Right lobe of liver (tissue), 6 donors: Measurements from ENCODE around the gene RNF152. TPM values are rescaled to one million over a fixed set of nuclear protein-coding genes. Genes with fewer than 3 reads are reported as not detected.

Experiments used
- ATAC-seq, 4 donors: fragments of 200-7000 bp; cut with Tn5 transposase; one replicate each; pipeline ENCODE4 v1.9.1; 2020; ENCODE audit warnings: mild to moderate bottlenecking in 4 of 4, moderate library complexity in 4 of 4
- DNase-seq, 3 donors: peaks; one replicate each; pipeline ENCODE4 v3.0.0-alpha.2; 2020
- H3K27ac ChIP-seq, 3 donors: fragments of 200-600 bp; one replicate each; pipeline ENCODE4 v1.8.0; 2022
- H3K27me3 ChIP-seq, 2 donors: fragments of 200-600 bp; one replicate each; pipeline ENCODE4 v1.8.0; 2022
- H3K36me3 ChIP-seq, 4 donors: fragments of 200-600 bp; sonication (generic) in 1 of 4; one replicate each; pipeline versions ENCODE4 v1.5.1 to v1.8.0; 2017 to 2022; ENCODE audit warnings: control low read depth in 1 of 4
- H3K4me1 ChIP-seq, 4 donors: fragments of 200-600 bp; sonication (generic) in 1 of 4; one replicate each; pipeline versions ENCODE4 v1.5.1 to v1.8.0; 2017 to 2022; ENCODE audit warnings: control low read depth in 1 of 4
- H3K4me3 ChIP-seq, 3 donors: fragments of 200-600 bp; one replicate each; pipeline ENCODE4 v1.8.0; 2022
- H3K9me3 ChIP-seq, 4 donors: fragments of 200-600 bp; sonication (generic) in 1 of 4; one replicate each; pipeline versions ENCODE4 v1.5.1 to v1.8.0; 2017 to 2022; ENCODE audit warnings: control low read depth in 1 of 4
- CTCF ChIP-seq, 4 donors: fragments of 200-600 bp in 3 of 4; fragments of 450-650 bp in 1 of 4; IDR thresholded peaks; one replicate each; pipeline versions ENCODE4 v1.5.1 to v1.8.0; 2016 to 2022; ENCODE audit warnings: antibody characterized with exemption in 4 of 4, mild to moderate bottlenecking in 2 of 4
- POLR2A ChIP-seq: fragments of 450-650 bp; IDR thresholded peaks from one replicate; pipeline ENCODE4 v1.6.1; 2017; ENCODE audit warnings: antibody characterized with exemption, mild to moderate bottlenecking
- WGBS: methylation state at CpG from one replicate; pipeline ENCODE4 v1.1.6; 2018; ENCODE audit warnings: low coverage, low lambda C conversion rate; ENCODE audit not compliant: insufficient coverage; ENCODE audit errors: missing lambda C conversion rate; 5-methylcytosine and 5-hydroxymethylcytosine counted together
- intact Hi-C, 2 donors: fragments of 100-400 bp; cut with DNase I; formaldehyde crosslinking; loops; one replicate each; pipeline versions ENCODE4 v1.11.2 to v1.14.1; 2022
- total RNA-seq, 6 experiments: library from RNA; depleted of rRNA in 2 of 6; stranded (reverse); fragments of >200 nt in 2 of 6; fragmentation: NEBNext Ultra II Directional in 3 of 6; extraction: Animal tissue kit (Norgen Biotek cat#: 25700) in 3 of 6; gene quantifications; one replicate each; pipeline versions ENCODE4 v1.1.0 to v1.2.4, GENCODE V29; 2016 to 2023
- donor health status: DM: no; HTN: yes; CAD: no.
- donor health status: DM: no; HTN: no; CAD: no.
- donor health status: DM: no; HTN: no; CAD: no.
- donor health status: DM: no; HTN: yes; CAD: no.
- donor health status: DM: no; HTN: yes; CAD: no.

RNF152 gene
- total RNA-seq, 6 experiments from 2014 or later, result 19.5 to 101 (median 54.1) TPM

DNA sequence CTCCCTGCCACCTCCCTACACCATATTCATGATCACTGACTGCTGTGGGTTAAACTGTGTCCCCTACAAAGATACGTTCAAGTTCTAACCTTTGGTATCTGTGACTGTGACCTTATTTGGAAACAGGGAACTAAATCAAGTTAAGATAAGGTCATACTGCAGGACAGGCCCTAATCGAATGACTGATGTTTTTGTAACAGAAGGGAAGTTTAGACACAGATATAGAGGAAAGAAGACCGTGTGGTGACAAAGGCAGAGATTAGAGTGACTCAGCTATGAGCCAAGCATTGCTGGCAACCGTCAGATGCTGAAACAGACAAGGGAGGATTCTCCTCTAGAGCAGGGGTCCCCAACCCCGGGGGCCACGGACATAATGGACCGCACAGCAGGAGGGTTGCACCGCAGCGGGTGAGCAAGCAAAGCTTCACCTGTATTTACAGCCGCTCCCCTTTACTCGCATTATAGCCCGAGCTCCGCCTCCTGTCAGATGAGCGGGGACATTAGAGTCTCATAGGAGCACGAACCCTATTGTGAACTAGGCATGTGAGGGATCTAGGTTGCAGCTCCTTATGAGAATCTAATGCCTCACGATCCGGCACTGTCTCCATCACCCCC is 28.9 kb upstream of the RNF152 start:
- Histone ChIP-seq H3K27me3 (no peaks in the 10 kb centered on the region), H3K4me1 (no peaks in the 10 kb centered on the region), H3K36me3 (no peaks in the 10 kb centered on the region), H3K4me3 (no peak overlapping the region), H3K27ac (no peak overlapping the region), H3K9me3 (no peaks in the 10 kb centered on the region)
- TF ChIP-seq POLR2A, result no peak
- TF ChIP-seq CTCF (IDR thresholded peaks at IDR 0.05), result no peak
- ATAC-seq, result peak in 1 of 4 donors; percentile 32
- DNase-seq, result no peak
- intact Hi-C loops, result no loop called here
- WGBS, result 65% methylated on average over 11 of the region's 17 CpGs

GRCh38 chr18:61917818-61918217 is 25.0 kb upstream of the RNF152 start:
- Histone ChIP-seq H3K4me3 (no peak overlapping the region), H3K27me3 (no peaks in the 10 kb centered on the region), H3K4me1 (no peaks in the 10 kb centered on the region), H3K9me3 (no peaks in the 10 kb centered on the region), H3K27ac (no peak overlapping the region), H3K36me3 (no peaks in the 10 kb centered on the region)
- 48% methylated on average over 2 of the region's 2 CpGs for WGBS
- intact Hi-C loops, result no loop called here
- DNase-seq (no peak), ATAC-seq (no peak)
- TF ChIP-seq CTCF (IDR thresholded peaks at IDR 0.05) (no peak), POLR2A (no peak)

DNA sequence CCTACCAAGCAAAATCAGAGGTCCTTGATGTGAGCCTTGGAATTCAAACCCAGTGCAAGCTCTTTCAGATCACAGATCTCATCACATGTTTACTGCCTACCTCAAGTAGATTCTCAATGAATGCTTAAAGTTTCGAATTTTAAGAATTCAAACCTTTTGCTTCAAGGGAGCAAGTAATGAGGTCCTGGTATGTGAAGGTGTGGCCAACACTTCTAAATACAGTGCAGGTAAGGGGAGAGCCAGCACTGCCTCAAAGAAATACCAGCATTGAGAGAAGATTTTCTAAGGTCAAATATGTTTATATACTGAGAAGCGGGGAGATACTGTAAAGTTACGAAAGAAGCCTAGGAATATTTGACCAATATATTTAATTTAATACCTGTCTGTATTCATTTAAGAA is 19.7 kb upstream of the RNF152 start:
- Histone ChIP-seq H3K9me3 (no peaks in the 10 kb centered on the region), H3K27me3 (no peaks in the 10 kb centered on the region), H3K4me3 (no peak overlapping the region), H3K36me3 (no peaks in the 10 kb centered on the region), H3K4me1 (no peaks in the 10 kb centered on the region), H3K27ac (no peak overlapping the region)
- TF ChIP-seq POLR2A, result no peak
- WGBS, result 83% methylated on average over 3 of the region's 3 CpGs
- no peak for ATAC-seq
- DNase-seq, result no peak
- intact Hi-C loops, result no loop called here

- H3K4me1 ChIP-seq, result no peaks in the 10 kb centered on the region
- H3K36me3 ChIP-seq, result no peaks in the 10 kb centered on the region
- intact Hi-C loops, result no loop called here
- DNase-seq (no peak), ATAC-seq (no peak)
- H3K4me3 ChIP-seq, result no peak overlapping the region
- no peaks in the 10 kb centered on the region for H3K27me3 ChIP-seq
- no peak for TF ChIP-seq POLR2A
- no peak for TF ChIP-seq CTCF (IDR thresholded peaks at IDR 0.05)
- no peak overlapping the region for H3K27ac ChIP-seq
- H3K9me3 ChIP-seq, result no peaks in the 10 kb centered on the region
Observed at GRCh38 chr18:61910101-61910500, 17.3 kb upstream of the RNF152 start.

DNA sequence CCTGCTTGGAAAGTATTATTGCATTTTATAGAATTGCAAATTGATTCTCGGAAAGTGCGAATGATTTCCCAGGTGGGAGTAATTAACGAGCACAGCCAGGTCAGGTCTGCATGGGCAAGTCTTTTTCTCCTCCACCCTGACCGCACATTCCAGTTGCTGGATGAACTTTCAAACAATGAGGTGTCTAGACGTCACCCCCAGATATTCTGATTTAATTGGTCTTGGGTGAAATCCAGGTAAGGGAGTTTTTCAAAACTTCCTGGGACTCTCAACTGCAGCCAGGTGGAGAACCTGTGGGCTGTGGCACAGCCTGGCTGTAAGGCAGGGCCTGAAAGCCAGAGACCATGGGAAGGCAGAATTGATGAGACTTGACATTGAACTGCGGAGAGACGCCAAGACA is 15.9 kb upstream of the RNF152 start:
- H3K9me3 ChIP-seq, result no peaks in the 10 kb centered on the region
- DNase-seq, result no peak
- WGBS, result 67% methylated on average over 4 of the region's 7 CpGs
- H3K4me3 ChIP-seq, result no peak overlapping the region
- ATAC-seq, result no peak
- no peaks in the 10 kb centered on the region for H3K36me3 ChIP-seq
- intact Hi-C loops, result no loop called here
- H3K27ac ChIP-seq, result no peak overlapping the region
- TF ChIP-seq POLR2A, result no peak
- no peak for TF ChIP-seq CTCF (IDR thresholded peaks at IDR 0.05)
- no peaks in the 10 kb centered on the region for H3K27me3 ChIP-seq
- no peaks in the 10 kb centered on the region for H3K4me1 ChIP-seq
